OCI-LY3 (cell line): Measurements from ENCODE around the gene TM4SF20.

Source experiments
- CTCF ChIP-seq: fragments of 200-600, 300-600 bp; sonication (generic); IDR thresholded peaks from 2 replicates; pipeline ENCODE4 v1.5.1; 2014; ENCODE audit warnings: antibody characterized with exemption, low read length, low read depth
- EZH2phosphoT487 ChIP-seq: fragments of 200-600 bp; shearing (Covaris generic); IDR thresholded peaks from 2 replicates; pipeline ENCODE4 v1.6.1; 2018; ENCODE audit warnings: antibody characterized with exemption, mixed run types, low read depth

GRCh38 chr2:227415538-227416424 is 36.7 kb upstream of the TM4SF20 start:
- TF ChIP-seq CTCF (no peak), EZH2phosphoT487 (no peak)
